ENCODE measurements around the gene MOAP1.

Gene MOAP1

GRCh38 chr14:93231129-93231979 is 46.7 kb upstream of the MOAP1 start:
- ChIA-PET CTCF (interaction anchor here (0.6 kb wide), 1 partner anchor 26 kb away, joined by 3 read pairs; no protein-coding TSS in a partner anchor), POLR2A (interaction anchor here (0.8 kb wide), 1 partner anchor 24 kb away, joined by 3 read pairs; the partner anchor contains the start of genes GON7 and UBR7)
- no peaks in the 10 kb centered on the region for H3K9me3 ChIP-seq (ENCODE audit: control insufficient read depth, insufficient read depth, low read depth, low read length)
- H3K27ac ChIP-seq (ENCODE audit: extremely low read depth, low read depth, low read length): no peak overlapping the region; the same call in 1 of the 2 replicates
- H3K4me1 ChIP-seq (ENCODE audit: control insufficient read depth, insufficient read depth, low read length): 0 out of 2 replicates have a peak, but pooled peaks cover 3% of the 10 kb centered on the region
- H3K4me3 ChIP-seq (ENCODE audit: low read depth, low read length): peak overlapping the region; percentile 21
- H3K36me3 ChIP-seq (ENCODE audit: control insufficient read depth in 2 of 2, insufficient read depth in 1 of 2, low read length in 2 of 2): peaks cover 11 to 30% of the 10 kb centered on the region in 2 experiments
- peak; percentile 74 for TF ChIP-seq ZFHX2 (tag by site-specific recombination; conservative IDR thresholded peaks at IDR 0.05)
- peak; percentile 70 for TF ChIP-seq EGR2 (tag by site-specific recombination; IDR thresholded peaks at IDR 0.05; ENCODE audit: low read depth)
- no peak for TF ChIP-seq KLF16 (tag by site-specific recombination; IDR thresholded peaks at IDR 0.05)
- 0 out of 2 replicates have a peak, but pooled peaks have one; percentile 2 for TF ChIP-seq PATZ1 (tag by site-specific recombination; IDR thresholded peaks at IDR 0.05)

DNA sequence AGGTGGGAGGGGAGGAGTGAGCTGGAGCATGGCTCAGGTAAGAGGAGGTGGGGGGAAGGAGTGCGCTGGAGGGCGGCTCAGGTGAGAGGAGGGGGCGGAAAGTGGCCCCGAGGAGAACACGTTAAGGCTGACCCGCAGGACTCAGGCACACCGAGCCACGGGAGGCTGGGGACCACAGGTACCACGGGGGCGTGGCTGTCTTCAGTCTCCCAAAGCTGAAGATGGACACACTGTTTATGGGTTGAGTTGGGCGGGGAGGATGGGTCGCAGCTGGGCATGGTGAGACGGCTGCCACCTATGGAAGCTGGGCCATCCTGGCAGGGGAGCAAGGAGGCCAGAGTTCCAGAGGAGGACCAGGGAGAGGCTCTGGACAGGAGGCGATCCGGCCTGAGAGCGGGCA is 45.8 kb upstream of the MOAP1 start:
- ChIA-PET POLR2A (interaction anchor here (0.8 kb wide), 1 partner anchor 24 kb away, joined by 3 read pairs; the partner anchor contains the start of genes GON7 and UBR7), CTCF (no interaction called here)
- Histone ChIP-seq H3K36me3 (ENCODE audit: control insufficient read depth in 2 of 2, insufficient read depth in 1 of 2, low read length in 2 of 2) (peaks cover 14 to 38% of the 10 kb centered on the region in 2 experiments), H3K4me3 (ENCODE audit: low read depth, low read length) (no peak overlapping the region), H3K9me3 (ENCODE audit: control insufficient read depth, insufficient read depth, low read depth, low read length) (no peaks in the 10 kb centered on the region), H3K27ac (ENCODE audit: extremely low read depth, low read depth, low read length) (no peak overlapping the region), H3K4me1 (ENCODE audit: control insufficient read depth, insufficient read depth, low read length) (0 out of 2 replicates have a peak, but pooled peaks cover 3% of the 10 kb centered on the region)
- TF ChIP-seq ZNF132 (tag by site-specific recombination; IDR thresholded peaks at IDR 0.05; ENCODE audit: borderline replicate concordance) (no peak), ZNF140 (tag by site-specific recombination; IDR thresholded peaks at IDR 0.05) (no peak), ZNF600 (tag by site-specific recombination; IDR thresholded peaks at IDR 0.05) (no peak), ZNF221 (tag by site-specific recombination; IDR thresholded peaks at IDR 0.05; ENCODE audit: borderline replicate concordance) (no peak), KLF9 (tag by site-specific recombination; IDR thresholded peaks at IDR 0.05; ENCODE audit: low read depth) (peak; percentile 39; the same call in 1 of the 2 replicates), ZNF138 (tag by site-specific recombination; IDR thresholded peaks at IDR 0.05; ENCODE audit: borderline replicate concordance) (no peak)

GRCh38 chr14:93228550-93228949 is 43.9 kb upstream of the MOAP1 start:
- Histone ChIP-seq H3K4me1 (ENCODE audit: control insufficient read depth, insufficient read depth, low read length) (0 out of 2 replicates have a peak, but pooled peaks cover 3% of the 10 kb centered on the region), H3K9me3 (ENCODE audit: control insufficient read depth, insufficient read depth, low read depth, low read length) (no peaks in the 10 kb centered on the region), H3K4me3 (ENCODE audit: low read depth, low read length) (no peak overlapping the region), H3K27ac (ENCODE audit: extremely low read depth, low read depth, low read length) (no peak overlapping the region), H3K36me3 (ENCODE audit: control insufficient read depth in 2 of 2, insufficient read depth in 1 of 2, low read length in 2 of 2) (peaks cover 21 to 56% of the 10 kb centered on the region in 2 experiments)
- ChIA-PET CTCF (no interaction called here), POLR2A (no interaction called here)
- TF ChIP-seq PRDM10 (tag by site-specific recombination; IDR thresholded peaks at IDR 0.05): no peak
- no peak for TF ChIP-seq ZNF248 (tag by site-specific recombination; IDR thresholded peaks at IDR 0.05)
- TF ChIP-seq PRDM1 (tag by site-specific recombination; IDR thresholded peaks at IDR 0.05): no peak
- no peak for TF ChIP-seq ZNF18 (tag by site-specific recombination; IDR thresholded peaks at IDR 0.05)
